K562 (cell line): Measurements from ENCODE around the gene ANTKMT. TPM values are rescaled to one million over a fixed set of nuclear protein-coding genes. Genes with fewer than 3 reads are reported as not detected.

Experiments
- CAMTA2 ChIP-seq: fragments of 250-450 bp; sonication (Bioruptor Pico); conservative IDR thresholded peaks from 2 replicates; pipeline ENCODE4 v1.5.1; 2022
- CCAR2 ChIP-seq: fragments of 200-400 bp; formaldehyde crosslinking; IDR thresholded peaks from 2 replicates; pipeline ENCODE4 v1.6.1; 2017; ENCODE audit warnings: mild to moderate bottlenecking, low read depth, low read length
- E2F3 ChIP-seq: fragments of 250-450 bp; sonication (Bioruptor Pico); IDR thresholded peaks from 2 replicates; pipeline ENCODE4 v1.4.0; 2020; ENCODE audit warnings: mild to moderate bottlenecking
- EP300 ChIP-seq: IDR thresholded peaks from 2 replicates; pipeline ENCODE4 v1.6.1; 2012; ENCODE audit warnings: low read length, improper control_type of control experiment
- ETV6 ChIP-seq, 3 experiments: fragments of 150-350 bp in 1 of 3; sonication (generic) in 1 of 3; formaldehyde crosslinking in 1 of 3; IDR thresholded peaks; 2 replicates each; pipeline versions ENCODE4 v1.6.1 to v1.8.0; 2014 to 2022; ENCODE audit warnings: borderline replicate concordance in 2 of 3, low read depth in 2 of 3, antibody characterized with exemption in 1 of 3, low read length in 1 of 3, mild to moderate bottlenecking in 1 of 3, missing genetic modification reagents in 1 of 3
- HMG20A ChIP-seq: fragments of 450-650 bp; formaldehyde crosslinking; conservative IDR thresholded peaks from 2 replicates; pipeline ENCODE4 v1.4.0; 2020; ENCODE audit warnings: mild to moderate bottlenecking, mixed read lengths
- HOXB6 ChIP-seq: fragments of 250-450 bp; sonication (Bioruptor Pico); IDR thresholded peaks from 2 replicates; pipeline ENCODE4 v1.5.1; 2022; ENCODE audit warnings: mild to moderate bottlenecking, borderline replicate concordance
- KLF1 ChIP-seq: fragments of 450-650 bp; IDR thresholded peaks from 2 replicates; pipeline ENCODE4 v1.6.1; 2016; ENCODE audit warnings: missing genetic modification characterization, missing compliant biosample characterization
- MITF ChIP-seq: IDR thresholded peaks from 2 replicates; pipeline ENCODE4 v1.6.1; 2014; ENCODE audit warnings: antibody characterized with exemption
- NR0B1 ChIP-seq: fragments of 450-650 bp; IDR thresholded peaks from one replicate; pipeline ENCODE4 v1.6.1; 2018; ENCODE audit warnings: mild to moderate bottlenecking, moderate library complexity; ENCODE audit not compliant: partially characterized antibody
- RB1 ChIP-seq: fragments of 450-650 bp; IDR thresholded peaks from 2 replicates; pipeline ENCODE4 v1.6.1; 2017; ENCODE audit warnings: low read depth, mild to moderate bottlenecking
- SMARCC2 ChIP-seq: fragments of 450-650 bp; IDR thresholded peaks from 2 replicates; pipeline ENCODE4 v1.6.1; 2017; ENCODE audit warnings: antibody characterized with exemption, moderate library complexity, mild to moderate bottlenecking, low read depth
- SUPT5H ChIP-seq: fragments of 450-650 bp; IDR thresholded peaks from 2 replicates; pipeline ENCODE4 v1.6.1; 2016
- TAF7 ChIP-seq: fragments of 450-650 bp; IDR thresholded peaks from 2 replicates; pipeline ENCODE4 v1.6.1; 2016; ENCODE audit warnings: missing genetic modification characterization, missing compliant biosample characterization
- ZFPM2 ChIP-seq: fragments of 250-450 bp; sonication (Bioruptor Pico); IDR thresholded peaks from 2 replicates; pipeline ENCODE4 v1.5.1; 2022; ENCODE audit warnings: mild to moderate bottlenecking
- ZKSCAN8 ChIP-seq: fragments of 200-800 bp; sonication (Bioruptor generic); IDR thresholded peaks from 2 replicates; pipeline ENCODE4 v1.6.1; 2016; ENCODE audit warnings: missing genetic modification characterization, missing compliant biosample characterization
- polyA plus RNA-seq, 8 experiments: library from polyadenylated mRNA; depleted of rRNA in 4 of 8; stranded (reverse) in 5 of 8; unstranded in 3 of 8; fragments of >200 nt; fragmentation: Nextera tagmentation in 2 of 8; fragmentation: Illumina TruSeq in 1 of 8; extraction: Ambion mirVana in 2 of 8; extraction: Trizol in 1 of 8; gene quantifications; 2 replicates each; pipeline versions ENCODE4 v1.2.1 to v1.2.3, GENCODE V29; 2011 to 2014; ENCODE audit warnings: inconsistent platforms in 1 of 8, missing spikeins in 1 of 8
- total RNA-seq, 7 experiments: library from RNA; depleted of rRNA in 6 of 7; stranded (reverse); fragments of >200 nt in 6 of 7; fragmentation: Illumina TruSeq in 2 of 7; extraction: Trizol in 2 of 7; gene quantifications; 2 replicates each; pipeline versions ENCODE4 v1.2.1 to v1.2.3, GENCODE V29; 2011 to 2021; ENCODE audit warnings: low replicate concordance in 1 of 7

Gene ANTKMT
- total and polyA plus RNA-seq, 9 of the 15 experiments (the other 6 are each of a cell fraction or from before 2014, with no cell fraction given), result 0.58 to 217 (median 19.1) TPM

- TF ChIP-seq EP300 (no peak; the same call in 1 of the 2 replicates), TAF7 (tag) (no peak), CAMTA2 (CRISPR knock-in tag) (no peak), ZKSCAN8 (CRISPR knock-in tag) (no peak), SMARCC2 (no peak), SUPT5H (peak; percentile 25), ETV6 (IDR thresholded peaks at IDR 0.05; ENCODE audit: borderline replicate concordance in 1 of 2, low read depth in 2 of 2, low read length in 1 of 2) (no peak), ETV6 (CRISPR knock-in tag; IDR thresholded peaks at IDR 0.05; ENCODE audit: borderline replicate concordance) (no peak; the same call in 1 of the 2 replicates), E2F3 (no peak), CCAR2 (no peak), KLF1 (tag) (peak; percentile 37; the same call in 1 of the 2 replicates), NR0B1 (no peak), ZFPM2 (no peak; the same call in 1 of the 2 replicates), RB1 (peak; percentile 79), HMG20A (CRISPR knock-in tag) (no peak), MITF (no peak), HOXB6 (CRISPR knock-in tag) (no peak)
Observed at GRCh38 chr16:684071-684794, 36.7 kb upstream of the ANTKMT start, which contains the start of gene JMJD8 (continued).
